ENCODE data around the gene M1AP.
A peak's percentile ranks its signal among the peaks of the same experiment; 100 is the strongest.
"Not testable (repeated sequence)": the region's sequence is repeated elsewhere in the genome, so short reads cannot be mapped to it uniquely, and the experiment has no call there.

The M1AP gene

GRCh38 chr2:74566754-74567085 lies 81.4 kb downstream of the M1AP start:
- no peak for DNase-seq (ENCODE audit: low spot score)

GRCh38 chr2:74566076-74566753 lies 81.9 kb downstream of the M1AP start:
- no peak for DNase-seq (ENCODE audit: low spot score)

- no peak for DNase-seq (ENCODE audit: low spot score)
These were observed 83.9 kb downstream of the M1AP start for GRCh38 chr2:74564222-74564621.

GRCh38 chr2:74562126-74562775 lies 85.9 kb downstream of the M1AP start:
- DNase-seq (ENCODE audit: low spot score), result no peak

- DNase-seq (ENCODE audit: low spot score), result not testable (repeated sequence)
These were observed 87.1 kb downstream of the M1AP start for GRCh38 chr2:74561022-74561421.

GRCh38 chr2:74560591-74560990 lies 87.5 kb downstream of the M1AP start:
- DNase-seq (ENCODE audit: low spot score), result no peak

- DNase-seq (ENCODE audit: low spot score), result no peak
These were observed 88.2 kb downstream of the M1AP start for GRCh38 chr2:74559912-74560311.

GRCh38 chr2:74558284-74559230 lies 89.6 kb downstream of the M1AP start:
- DNase-seq (ENCODE audit: low spot score), result no peak

GRCh38 chr2:74556831-74557370 lies 91.2 kb downstream of the M1AP start:
- DNase-seq (ENCODE audit: low spot score), result no peak

GRCh38 chr2:74556159-74556558 lies 92.0 kb downstream of the M1AP start:
- DNase-seq (ENCODE audit: low spot score), result no peak

GRCh38 chr2:74555610-74556103 lies 92.5 kb downstream of the M1AP start:
- no peak for DNase-seq (ENCODE audit: low spot score)

- peak; percentile 79 for DNase-seq (ENCODE audit: low spot score)
These were observed 93.2 kb downstream of the M1AP start for GRCh38 chr2:74554820-74555531.

GRCh38 chr2:74553892-74554819 lies 94.0 kb downstream of the M1AP start, which contains the start of the genes DOK1 and LOXL3:
Gene DOK1 (plus strand): TSS chr2:74554720. CDS start chr2:74554755, 35 bp downstream.
Gene LOXL3 (minus strand): TSS chr2:74553942. CDS start chr2:74552634, 1,308 bp downstream.
- DNase-seq (ENCODE audit: low spot score), result peak; percentile 94

GRCh38 chr2:74552914-74553811 lies 95.0 kb downstream of the M1AP start:
- peak; percentile 76 for DNase-seq (ENCODE audit: low spot score)

- DNase-seq (ENCODE audit: low spot score), result peak; percentile 47
These were observed 95.9 kb downstream of the M1AP start for GRCh38 chr2:74551942-74552913.

GRCh38 chr2:74551530-74551929 lies 96.6 kb downstream of the M1AP start:
- DNase-seq (ENCODE audit: low spot score), result peak; percentile 28

GRCh38 chr2:74550231-74550630 lies 97.9 kb downstream of the M1AP start:
- DNase-seq (ENCODE audit: low spot score), result peak; percentile 44
